HG03520 (cell line): ENCODE results near the gene DPF1.
"Not testable (repeated sequence)": the region's sequence is repeated elsewhere in the genome, so short reads cannot be mapped to it uniquely, and the experiment has no call there.

Source experiments
- ATAC-seq: cut with Tn5 transposase; IDR thresholded peaks from one replicate; pipeline ENCODE4 v1.9.1; 2021; ENCODE audit warnings: mild to moderate bottlenecking, moderate library complexity; ENCODE audit not compliant: unreplicated experiment

The DPF1 gene

DNA sequence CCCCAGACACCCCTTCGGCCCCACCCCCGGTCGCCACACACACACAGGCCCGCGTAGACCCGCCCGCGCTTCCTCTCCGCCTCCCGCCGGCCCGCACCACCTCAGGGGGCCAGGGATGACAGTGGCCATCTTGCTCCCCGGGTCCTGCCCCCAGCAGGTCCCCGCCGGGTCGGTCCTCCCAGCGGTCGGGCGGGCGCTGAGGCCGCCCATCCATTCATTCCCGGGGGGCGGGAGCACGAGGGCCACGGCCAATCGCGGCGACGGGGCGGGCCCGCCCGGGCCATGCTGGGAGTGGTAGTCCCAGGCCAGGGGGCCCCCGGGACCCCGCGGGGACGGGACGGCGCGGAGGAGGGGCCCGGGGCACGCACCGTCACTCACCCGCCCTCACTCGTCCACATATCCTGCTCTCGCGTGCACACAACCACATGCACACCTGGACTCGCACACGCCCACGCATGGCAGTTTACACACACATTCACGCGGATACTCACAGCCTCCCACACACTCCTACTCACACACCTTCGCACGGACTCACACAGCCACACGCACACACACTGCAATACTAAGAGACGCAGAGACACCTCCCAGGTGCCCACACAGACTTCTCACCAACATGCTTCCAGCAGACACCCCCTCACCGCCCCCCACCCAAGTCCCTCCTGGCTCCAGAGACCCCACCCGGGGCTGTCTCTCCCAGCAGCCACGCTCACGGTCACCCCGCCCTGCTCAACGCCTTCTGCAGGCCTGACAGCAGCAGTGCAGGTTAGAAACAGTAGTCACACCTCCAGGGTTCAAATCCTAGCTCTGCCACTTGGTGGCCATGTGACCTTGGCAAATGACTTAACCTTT is at the start of gene DPF1:
Gene DPF1, minus strand, starts transcription at position 209 of the 849 bp plus-strand sequence. Its CDS starts 80 bp downstream, at position 129.
- peak; percentile 74 for ATAC-seq

DNA sequence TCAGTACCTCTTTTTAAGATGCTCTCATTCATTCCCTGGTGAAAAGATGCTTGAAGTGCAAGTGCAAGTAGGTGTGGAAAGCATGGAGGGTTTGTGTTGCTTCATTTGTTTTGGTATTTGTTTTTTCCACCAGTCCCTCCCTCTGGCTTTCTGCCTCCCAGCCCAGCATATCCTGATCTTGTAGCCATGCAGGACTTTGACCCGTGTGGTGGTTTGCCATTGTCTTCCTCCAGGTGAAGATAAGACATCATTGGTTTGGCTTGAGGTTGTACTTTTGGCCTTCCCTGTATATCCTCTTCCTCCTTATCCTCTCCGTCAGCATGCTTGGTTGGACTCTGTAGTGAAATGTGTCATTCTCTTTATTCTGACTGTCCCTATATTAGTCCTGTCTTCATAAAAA is 49.5 kb upstream of the DPF1 start:
- ATAC-seq = no peak

- ATAC-seq = no peak
These were observed 46.7 kb upstream of the DPF1 start for GRCh38 chr19:38270587-38271167.

DNA sequence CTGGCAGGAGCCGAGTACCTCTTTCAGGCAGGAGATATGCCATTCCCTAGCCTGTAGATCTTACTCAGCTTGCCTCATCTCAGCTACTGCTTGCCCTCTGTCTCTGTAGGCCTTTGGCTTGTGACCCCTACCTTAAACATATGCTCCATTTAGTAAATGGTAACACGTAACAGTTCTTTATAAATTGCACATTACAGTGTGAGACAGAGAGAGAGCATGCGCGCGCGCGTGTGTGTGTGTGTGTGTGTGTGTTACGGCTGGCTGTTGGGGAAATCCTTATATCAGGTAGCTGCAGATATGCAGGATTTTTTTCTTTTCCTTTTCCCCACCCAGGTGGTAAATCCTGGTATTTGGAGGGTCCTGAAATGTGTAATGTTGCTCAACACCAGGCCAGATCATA is 44.5 kb upstream of the DPF1 start:
- ATAC-seq = no peak

GRCh38 chr19:38267761-38268483 is 43.9 kb upstream of the DPF1 start:
- no peak for ATAC-seq

- no peak for ATAC-seq
These were observed 43.1 kb upstream of the DPF1 start for GRCh38 chr19:38266981-38267597.

DNA sequence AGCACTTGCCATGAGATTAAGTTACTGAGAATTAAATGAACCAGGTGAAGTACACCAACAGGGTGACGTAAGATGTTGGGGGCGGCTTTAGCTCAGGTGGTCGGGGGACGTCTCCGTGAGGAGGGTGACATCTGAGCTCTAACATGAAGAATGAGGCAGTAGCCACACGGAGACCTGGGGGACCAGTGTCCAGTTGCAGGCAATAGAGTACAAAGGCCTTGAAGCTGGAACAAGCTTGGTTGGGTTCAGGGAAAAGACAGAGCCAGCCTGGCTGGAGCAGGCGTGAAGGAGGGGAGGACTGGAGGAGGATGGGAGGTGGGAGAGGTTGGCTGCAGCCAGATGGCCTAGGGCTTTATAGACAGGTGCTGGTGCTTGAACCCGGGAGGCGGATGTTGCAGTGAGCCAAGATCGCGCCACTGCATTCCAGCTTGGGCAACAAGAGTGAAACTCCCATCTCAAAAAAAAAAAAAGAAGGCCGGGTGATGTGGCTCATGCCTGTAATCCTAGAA is 42.0 kb upstream of the DPF1 start:
- ATAC-seq = no peak

DNA sequence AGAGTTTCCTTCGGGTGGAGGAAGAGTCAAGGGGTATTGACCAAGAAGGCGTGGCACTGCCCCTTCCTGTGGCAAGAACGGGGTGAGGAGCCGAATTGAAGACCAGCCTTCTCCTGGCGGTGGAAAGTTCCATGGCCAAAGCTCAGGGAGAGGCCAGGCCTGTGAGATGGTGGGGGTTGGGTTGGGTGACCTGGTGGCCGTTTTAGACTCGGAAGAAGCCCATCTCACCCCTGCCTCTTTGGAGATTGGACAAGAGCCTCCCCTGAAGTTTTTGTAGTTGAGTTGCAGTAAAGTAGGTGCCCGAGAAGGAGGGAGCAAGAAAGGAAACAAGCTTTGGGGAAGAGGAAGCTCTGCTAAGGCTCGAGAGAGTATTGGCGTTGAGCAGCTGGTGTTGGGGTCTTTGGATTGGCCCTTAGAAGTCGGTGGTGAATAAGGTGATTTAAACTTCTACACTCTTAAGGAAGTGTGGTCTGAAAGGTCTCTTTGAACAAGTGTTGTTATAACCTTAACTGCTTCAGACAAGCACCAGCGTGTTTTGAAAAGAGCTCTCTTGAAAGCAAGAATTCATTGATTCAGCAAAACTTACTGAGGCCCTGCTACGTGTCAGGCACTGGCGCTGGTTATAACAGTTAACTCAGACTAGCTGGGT is 41.3 kb upstream of the DPF1 start:
- ATAC-seq = no peak

- ATAC-seq = no peak
These were observed 40.6 kb upstream of the DPF1 start, which contains the start of gene SPINT2 for GRCh38 chr19:38264486-38265212. SPINT2 (plus strand) TSS chr19:38264573; CDS start chr19:38264893, 320 bp downstream.

DNA sequence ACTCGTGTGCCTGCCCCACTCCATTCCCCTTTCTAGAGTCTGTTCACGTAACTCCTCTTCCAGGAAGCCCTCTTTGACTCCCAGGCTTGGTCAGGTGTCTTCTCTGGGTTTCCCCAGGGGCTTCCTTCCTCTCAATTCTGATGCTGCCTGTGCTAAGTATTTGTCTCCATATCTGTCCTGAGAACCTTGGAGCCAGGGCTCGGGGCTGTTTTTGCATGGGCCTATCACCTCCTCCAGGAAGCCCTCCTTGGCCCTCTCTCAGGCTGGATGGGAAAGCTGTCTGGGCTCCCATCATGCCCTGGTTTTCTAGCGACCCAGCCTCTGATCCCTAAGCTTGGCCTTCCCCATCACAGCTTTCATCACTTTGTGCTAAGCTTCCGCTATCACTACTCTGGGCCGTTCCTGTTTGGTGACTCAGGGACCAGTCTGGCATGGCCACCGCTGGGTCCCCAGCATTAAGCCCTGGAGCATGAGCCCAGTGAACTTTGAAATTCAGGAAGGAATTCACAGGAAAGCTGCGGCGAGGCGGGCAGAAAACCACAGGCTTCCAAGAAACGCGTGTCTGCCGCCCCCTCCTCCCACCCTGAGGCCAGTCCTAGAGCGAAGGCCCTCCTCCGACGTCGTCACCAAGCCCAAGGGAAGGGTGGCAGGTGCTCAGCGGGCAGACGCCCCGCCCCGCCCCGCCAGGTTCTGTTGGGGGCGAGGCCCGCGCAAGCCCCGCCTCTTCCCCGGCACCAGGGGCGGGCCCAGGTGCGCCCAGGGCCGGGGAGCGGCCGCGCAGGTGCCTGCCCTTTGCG is 39.9 kb upstream of the DPF1 start:
- no peak for ATAC-seq

GRCh38 chr19:38262585-38263268 is 38.7 kb upstream of the DPF1 start:
- no peak for ATAC-seq

DNA sequence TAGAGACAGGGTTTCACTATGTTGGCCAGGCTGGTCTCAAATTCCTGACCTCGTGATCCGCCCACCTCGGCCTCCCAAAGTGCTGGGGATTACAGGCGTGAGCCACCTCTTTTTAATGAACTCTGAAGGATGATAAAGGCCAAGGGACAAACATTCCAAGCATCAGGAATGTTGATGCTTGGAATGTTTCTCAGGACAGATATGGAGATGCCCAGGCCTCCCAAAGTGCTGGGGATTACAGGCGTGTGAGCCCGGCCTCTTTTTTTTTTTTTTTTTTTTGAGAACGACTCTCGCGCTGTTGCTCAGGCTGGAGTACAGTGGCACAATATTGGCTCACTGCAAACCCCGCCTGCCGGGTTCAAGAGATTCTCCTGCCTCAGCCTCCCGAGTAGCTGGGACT is 37.9 kb upstream of the DPF1 start:
- ATAC-seq = not testable (repeated sequence)

DNA sequence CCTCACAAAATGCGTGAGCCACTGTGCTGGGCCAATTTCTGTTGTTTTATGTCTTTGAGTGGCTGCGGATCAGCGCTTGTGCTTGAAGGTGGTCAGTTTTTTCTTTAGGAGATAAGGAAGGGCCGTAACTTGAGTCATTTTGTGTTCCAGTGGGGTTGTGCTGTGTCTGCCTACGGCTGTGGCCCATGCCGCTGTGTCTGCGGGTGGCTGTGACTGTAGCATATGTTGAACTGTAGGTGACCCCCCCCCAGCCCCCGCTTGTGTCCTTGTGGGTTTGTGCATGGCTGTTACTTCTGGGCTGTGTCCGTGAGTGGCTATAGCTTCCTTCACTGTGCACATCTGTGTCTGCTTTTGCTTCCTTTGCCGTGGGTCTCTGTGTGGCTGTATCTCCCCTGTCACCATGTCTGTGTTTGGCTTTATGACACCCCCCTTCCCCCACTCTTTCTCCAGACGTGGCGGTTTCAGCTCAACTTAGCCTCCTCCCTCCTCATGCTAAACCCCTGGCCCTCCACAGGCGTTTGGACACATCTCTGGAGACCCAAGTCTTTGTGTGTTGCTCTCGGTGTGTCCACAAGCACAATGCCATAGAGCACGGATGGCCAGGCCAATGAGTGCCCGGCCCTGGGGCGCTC is 31.5 kb upstream of the DPF1 start:
- ATAC-seq = no peak

GRCh38 chr19:38253788-38254187 is 29.8 kb upstream of the DPF1 start:
- no peak for ATAC-seq

DNA sequence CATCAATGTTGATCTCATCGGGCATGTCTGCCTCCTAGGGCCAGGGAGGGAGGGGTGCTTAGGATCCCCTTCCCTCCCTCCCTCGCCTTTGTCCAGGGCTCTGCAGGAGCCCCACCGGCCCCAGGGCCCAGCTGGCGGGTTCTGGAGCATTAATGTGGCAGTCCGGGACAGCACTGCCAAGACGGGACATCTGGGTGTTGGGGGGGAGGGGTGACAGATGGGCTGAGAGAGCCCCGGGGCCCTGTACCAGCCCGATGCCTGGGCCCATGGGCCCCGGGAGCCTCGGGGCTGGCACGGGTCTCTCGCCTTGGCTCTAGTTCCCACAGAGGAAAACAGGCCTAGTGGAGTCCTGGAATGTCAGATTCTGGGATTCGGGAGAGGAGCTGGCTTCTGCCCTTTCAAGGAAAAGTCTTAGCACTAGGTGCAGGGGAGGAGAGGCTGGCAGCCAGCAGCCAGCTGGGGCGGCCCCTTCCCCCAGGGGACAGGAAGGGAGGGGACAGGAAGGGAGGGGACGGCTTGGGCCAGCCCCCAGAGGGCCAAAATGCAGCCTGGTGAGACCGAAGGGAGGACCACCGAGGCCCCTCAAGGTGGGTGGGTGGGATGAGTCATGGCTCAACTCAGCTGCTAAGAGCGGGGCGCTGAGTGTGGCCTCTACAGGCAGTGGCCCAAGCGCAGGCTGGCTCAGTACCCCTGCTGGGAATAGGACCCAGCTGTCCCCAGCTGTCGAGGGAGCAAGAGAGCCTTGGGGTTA is 29.1 kb upstream of the DPF1 start:
- no peak for ATAC-seq

DNA sequence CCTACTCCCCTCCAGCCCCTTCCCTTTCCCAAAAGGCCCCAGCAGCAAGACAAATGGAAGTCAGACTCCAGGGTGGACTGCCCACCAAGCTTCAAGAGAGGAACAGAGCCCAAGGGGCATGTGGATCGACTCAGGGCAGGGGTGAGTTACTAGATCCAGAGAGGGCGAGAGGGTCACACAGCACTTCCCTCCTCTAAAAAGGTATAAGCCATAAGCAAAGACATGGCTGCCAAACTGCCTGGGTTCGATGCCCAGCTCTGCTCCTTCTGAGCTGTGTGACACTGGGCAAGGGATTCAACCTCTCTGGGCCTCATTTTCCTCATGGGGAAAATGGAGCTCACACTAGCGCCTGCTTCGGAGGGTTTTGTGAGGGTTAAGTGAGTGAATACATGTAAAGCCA is 28.4 kb upstream of the DPF1 start:
- no peak for ATAC-seq

DNA sequence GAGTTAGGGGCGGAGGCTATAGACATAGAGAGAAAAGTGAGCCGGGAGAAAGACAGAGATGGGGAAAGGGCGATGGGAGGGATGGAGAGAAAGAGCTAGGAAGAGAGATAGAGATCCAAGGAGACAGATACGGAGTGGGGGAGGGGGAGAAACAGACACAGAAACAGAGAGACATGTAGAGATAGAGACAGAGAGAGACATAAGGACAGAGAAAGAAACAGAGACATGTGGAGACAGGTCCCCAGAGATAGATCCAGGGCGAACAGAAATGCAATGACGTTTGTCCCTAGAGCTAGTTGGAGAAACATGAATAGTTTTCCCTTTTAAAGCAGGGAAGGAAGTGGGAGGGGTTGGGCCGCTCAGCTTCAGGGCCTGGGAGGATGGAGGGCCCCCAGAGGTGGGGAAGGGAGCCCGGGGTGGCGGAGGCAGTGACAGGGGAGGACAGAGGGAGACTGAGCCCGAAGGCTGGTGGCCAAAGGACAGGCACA is 27.6 kb upstream of the DPF1 start:
- no peak for ATAC-seq
